OCI-LY3 (cell line): ENCODE measurements around the gene AGBL1.

Source experiments
- H2AFZ ChIP-seq: fragments of 200-600, 300-600 bp; shearing (Covaris generic); 2 replicates; pipeline ENCODE4 v1.6.0; 2014; ENCODE audit warnings: antibody characterized with exemption, low read depth, low read length
- H3K27ac ChIP-seq: fragments of 200-600, 300-600 bp; sonication (generic); 2 replicates; pipeline ENCODE4 v1.5.1; 2014; ENCODE audit warnings: mild to moderate bottlenecking, low read length, moderate library complexity, mixed read lengths
- H3K27me3 ChIP-seq: fragments of 200-600, 300-600 bp; sonication (generic); 2 replicates; pipeline ENCODE4 v1.6.1; 2014; ENCODE audit warnings: low read depth, low read length, mixed read lengths
- H3K36me3 ChIP-seq: fragments of 200-600, 300-600 bp; sonication (generic); replicated peaks from 2 replicates; pipeline ENCODE3; 2014; ENCODE audit warnings: low read depth, low read length, mixed read lengths
- H3K4me1 ChIP-seq: fragments of 300-600, 200-600 bp; sonication (generic); 2 replicates; pipeline ENCODE4 v1.6.1; 2014; ENCODE audit warnings: low read length, mixed read lengths
- H3K4me2 ChIP-seq: fragments of 200-600, 300-600 bp; sonication (generic); 2 replicates; pipeline ENCODE4 v1.6.1; 2014; ENCODE audit warnings: low read length, mixed read lengths
- H3K4me3 ChIP-seq: fragments of 300-600, 200-600 bp; sonication (generic); 2 replicates; pipeline ENCODE4 v1.5.1; 2014; ENCODE audit warnings: antibody characterized with exemption, mild to moderate bottlenecking, low read length, moderate library complexity
- H3K79me2 ChIP-seq: fragments of 300-600, 200-600 bp; shearing (Covaris generic); 2 replicates; pipeline ENCODE4 v1.6.1; 2014; ENCODE audit warnings: mild to moderate bottlenecking, low read length, mixed read lengths
- H3K9ac ChIP-seq: fragments of 300-600, 200-600 bp; shearing (Covaris generic); 2 replicates; pipeline ENCODE4 v1.6.0; 2014; ENCODE audit warnings: mild to moderate bottlenecking, low read length, moderate library complexity
- H3K9me3 ChIP-seq: fragments of 200-600, 300-600 bp; shearing (Covaris generic); 2 replicates; pipeline ENCODE4 v1.6.1; 2014; ENCODE audit warnings: low read length, mixed read lengths; ENCODE audit not compliant: insufficient read depth
- H4K20me1 ChIP-seq: fragments of 200-600, 300-600 bp; sonication (generic); 2 replicates; pipeline ENCODE4 v1.6.1; 2016; ENCODE audit warnings: low read length, mixed read lengths; ENCODE audit not compliant: insufficient read depth
- CTCF ChIP-seq: fragments of 200-600, 300-600 bp; sonication (generic); IDR thresholded peaks from 2 replicates; pipeline ENCODE4 v1.5.1; 2014; ENCODE audit warnings: antibody characterized with exemption, low read length, low read depth
- EZH2phosphoT487 ChIP-seq: fragments of 200-600 bp; shearing (Covaris generic); IDR thresholded peaks from 2 replicates; pipeline ENCODE4 v1.6.1; 2018; ENCODE audit warnings: antibody characterized with exemption, mixed run types, low read depth

AGBL1 gene

GRCh38 chr15:86392874-86393273, 313.2 kb downstream of the AGBL1 start:
- Histone ChIP-seq H3K27ac (no peak overlapping the region), H3K79me2 (no peaks in the 10 kb centered on the region), H3K9me3 (no peaks in the 10 kb centered on the region), H3K4me2 (no peak overlapping the region), H3K27me3 (no peaks in the 10 kb centered on the region), H2AFZ (no peak overlapping the region), H3K36me3 (no peaks in the 10 kb centered on the region), H3K4me3 (no peak overlapping the region), H4K20me1 (no peaks in the 10 kb centered on the region), H3K4me1 (no peaks in the 10 kb centered on the region), H3K9ac (no peak overlapping the region)
- TF ChIP-seq CTCF (no peak), EZH2phosphoT487 (no peak)

- no peak overlapping the region for H2AFZ ChIP-seq
- H3K9me3 ChIP-seq = no peaks in the 10 kb centered on the region
- H3K27ac ChIP-seq = no peak overlapping the region
- no peak overlapping the region for H3K9ac ChIP-seq
- H3K4me3 ChIP-seq = no peak overlapping the region
- no peaks in the 10 kb centered on the region for H3K27me3 ChIP-seq
- H3K36me3 ChIP-seq = no peaks in the 10 kb centered on the region
- no peak for TF ChIP-seq EZH2phosphoT487
- TF ChIP-seq CTCF = no peak
- no peaks in the 10 kb centered on the region for H4K20me1 ChIP-seq
- no peak overlapping the region for H3K4me2 ChIP-seq
- no peaks in the 10 kb centered on the region for H3K79me2 ChIP-seq
- no peaks in the 10 kb centered on the region for H3K4me1 ChIP-seq
These were observed 315.2 kb downstream of the AGBL1 start for GRCh38 chr15:86394866-86395265.

GRCh38 chr15:86399041-86399954, 319.6 kb downstream of the AGBL1 start:
- H3K27ac ChIP-seq = no peak overlapping the region
- no peak for TF ChIP-seq CTCF
- TF ChIP-seq EZH2phosphoT487 = no peak
- no peaks in the 10 kb centered on the region for H3K9me3 ChIP-seq
- H3K27me3 ChIP-seq = no peaks in the 10 kb centered on the region
- no peak overlapping the region for H3K4me2 ChIP-seq
- no peaks in the 10 kb centered on the region for H4K20me1 ChIP-seq
- H3K36me3 ChIP-seq = no peaks in the 10 kb centered on the region
- H3K9ac ChIP-seq = no peak overlapping the region
- no peaks in the 10 kb centered on the region for H3K4me1 ChIP-seq
- no peak overlapping the region for H2AFZ ChIP-seq
- no peak overlapping the region for H3K4me3 ChIP-seq
- no peaks in the 10 kb centered on the region for H3K79me2 ChIP-seq

GRCh38 chr15:86403221-86403620, 323.6 kb downstream of the AGBL1 start:
- H4K20me1 ChIP-seq = no peaks in the 10 kb centered on the region
- H3K27me3 ChIP-seq = no peaks in the 10 kb centered on the region
- no peak for TF ChIP-seq EZH2phosphoT487
- no peak for TF ChIP-seq CTCF
- H3K79me2 ChIP-seq = no peaks in the 10 kb centered on the region
- no peak overlapping the region for H2AFZ ChIP-seq
- H3K9me3 ChIP-seq = no peaks in the 10 kb centered on the region
- no peak overlapping the region for H3K4me2 ChIP-seq
- H3K27ac ChIP-seq = no peak overlapping the region
- H3K36me3 ChIP-seq = no peaks in the 10 kb centered on the region
- H3K9ac ChIP-seq = no peak overlapping the region
- no peak overlapping the region for H3K4me3 ChIP-seq
- no peaks in the 10 kb centered on the region for H3K4me1 ChIP-seq
